ENCODE data around the gene TBC1D32.
"Not testable (repeated sequence)": the region's sequence is repeated elsewhere in the genome, so short reads cannot be mapped to it uniquely, and the experiment has no call there.

Gene TBC1D32

GRCh38 chr6:121333196-121333595, 1.1 kb downstream of the TBC1D32 start:
- no peak for DNase-seq (ENCODE audit: low read depth)

GRCh38 chr6:121330516-121330915, 3.8 kb downstream of the TBC1D32 start:
- DNase-seq (ENCODE audit: low read depth) = no peak

- no peak for DNase-seq (ENCODE audit: low read depth)
These were observed 13.0 kb downstream of the TBC1D32 start for GRCh38 chr6:121321282-121321681.

- no peak for DNase-seq (ENCODE audit: low read depth)
These were observed 14.7 kb downstream of the TBC1D32 start for GRCh38 chr6:121319603-121320002.

- no peak for DNase-seq (ENCODE audit: low read depth)
These were observed 15.1 kb downstream of the TBC1D32 start for GRCh38 chr6:121319112-121319553.

GRCh38 chr6:121314381-121315112, 19.7 kb downstream of the TBC1D32 start:
- DNase-seq (ENCODE audit: low read depth) = no peak

- DNase-seq (ENCODE audit: low read depth) = not testable (repeated sequence)
These were observed 22.5 kb downstream of the TBC1D32 start for GRCh38 chr6:121311814-121312213.

GRCh38 chr6:121310495-121310894, 23.8 kb downstream of the TBC1D32 start:
- no peak for DNase-seq (ENCODE audit: low read depth)

GRCh38 chr6:121309768-121310469, 24.4 kb downstream of the TBC1D32 start:
- no peak for DNase-seq (ENCODE audit: low read depth)

GRCh38 chr6:121305957-121306607, 28.2 kb downstream of the TBC1D32 start:
- DNase-seq (ENCODE audit: low read depth) = no peak

GRCh38 chr6:121302882-121303281, 31.4 kb downstream of the TBC1D32 start:
- DNase-seq (ENCODE audit: low read depth) = no peak

GRCh38 chr6:121301156-121301555, 33.1 kb downstream of the TBC1D32 start:
- not testable (repeated sequence) for DNase-seq (ENCODE audit: low read depth)

- DNase-seq (ENCODE audit: low read depth) = no peak
These were observed 36.6 kb downstream of the TBC1D32 start for GRCh38 chr6:121297694-121298093.

GRCh38 chr6:121285041-121285440, 49.2 kb downstream of the TBC1D32 start:
- no peak for DNase-seq (ENCODE audit: low read depth)

- no peak for DNase-seq (ENCODE audit: low read depth)
These were observed 59.5 kb downstream of the TBC1D32 start for GRCh38 chr6:121274666-121275295.

- DNase-seq (ENCODE audit: low read depth) = no peak
These were observed 70.5 kb downstream of the TBC1D32 start for GRCh38 chr6:121263742-121264141.

- DNase-seq (ENCODE audit: low read depth) = no peak
These were observed 73.6 kb downstream of the TBC1D32 start for GRCh38 chr6:121260651-121261102.

GRCh38 chr6:121247386-121247785, 86.9 kb downstream of the TBC1D32 start:
- DNase-seq (ENCODE audit: low read depth) = no peak

GRCh38 chr6:121242386-121242785, 91.9 kb downstream of the TBC1D32 start:
- DNase-seq (ENCODE audit: low read depth) = no peak

- no peak for DNase-seq (ENCODE audit: low read depth)
These were observed 96.4 kb downstream of the TBC1D32 start for GRCh38 chr6:121237859-121238258.

GRCh38 chr6:121236984-121237383, 97.3 kb downstream of the TBC1D32 start:
- no peak for DNase-seq (ENCODE audit: low read depth)

- no peak for DNase-seq (ENCODE audit: low read depth)
These were observed 98.9 kb downstream of the TBC1D32 start for GRCh38 chr6:121235386-121235785.
